Measurements from ENCODE around the gene NEK9.

- TF ChIP-seq EZH2phosphoT487 (IDR thresholded peaks at IDR 0.05; ENCODE audit: insufficient read depth, low read depth) (no peak), EZH2 (IDR thresholded peaks at IDR 0.05; ENCODE audit: insufficient read depth, poor library complexity, severe bottlenecking) (no peak)
Measured at GRCh38 chr14:75077794-75078193, 49.1 kb downstream of the NEK9 start.

Measured in GM23248 (cell line).